Neuronal stem cell (in vitro differentiated cells): ENCODE results near the gene KLF17.
A peak's percentile ranks its signal among the peaks of the same experiment; 100 is the strongest.

ENCODE experiments used
- DNase-seq: peaks from one replicate; pipeline ENCODE4 v3.0.0-alpha.2; 2013; ENCODE audit warnings: low spot score
- H2AFZ ChIP-seq: one replicate; pipeline ENCODE4 v1.6.1; 2013; ENCODE audit warnings: mild to moderate bottlenecking, low read length, inconsistent platforms
- H2AK5ac ChIP-seq: 2 replicates; pipeline ENCODE4 v1.6.1; 2013; ENCODE audit warnings: low read depth, mild to moderate bottlenecking, inconsistent platforms, low read length, moderate library complexity, mixed read lengths
- H2BK120ac ChIP-seq: 2 replicates; pipeline ENCODE4 v1.6.1; 2013; ENCODE audit warnings: low read depth, mild to moderate bottlenecking, inconsistent platforms, low read length, moderate library complexity, mixed read lengths
- H2BK12ac ChIP-seq: one replicate; pipeline ENCODE4 v1.6.1; 2013; ENCODE audit warnings: low read length, inconsistent platforms
- H2BK15ac ChIP-seq: 2 replicates; pipeline ENCODE4 v1.6.1; 2013; ENCODE audit warnings: mild to moderate bottlenecking, low read length, inconsistent platforms, mixed read lengths
- H2BK5ac ChIP-seq: one replicate; pipeline ENCODE4 v1.6.1; 2013; ENCODE audit warnings: inconsistent platforms, mild to moderate bottlenecking, low read length, moderate library complexity
- H3K14ac ChIP-seq: one replicate; pipeline ENCODE4 v1.6.1; 2013; ENCODE audit warnings: low read length, inconsistent platforms
- H3K18ac ChIP-seq: 2 replicates; pipeline ENCODE4 v1.6.1; 2013; ENCODE audit warnings: low read length, inconsistent platforms
- H3K23ac ChIP-seq: 2 replicates; pipeline ENCODE4 v1.6.1; 2013; ENCODE audit warnings: low read depth, mild to moderate bottlenecking, mixed read lengths, low read length, inconsistent platforms; ENCODE audit not compliant: poor library complexity
- H3K27ac ChIP-seq: replicated peaks from 3 replicates; pipeline ENCODE4 v1.5.1; 2013; ENCODE audit warnings: low read length, inconsistent platforms
- H3K27me3 ChIP-seq, 3 experiments: 2 replicates each; pipeline ENCODE4 v1.6.1; 2013; ENCODE audit warnings: low read length in 3 of 3, mild to moderate bottlenecking in 2 of 3, inconsistent platforms in 1 of 3, low read depth in 1 of 3, mixed read lengths in 1 of 3, moderate library complexity in 1 of 3; ENCODE audit not compliant: control insufficient read depth in 3 of 3, insufficient read depth in 3 of 3
- H3K36me3 ChIP-seq, 2 donors: replicated peaks in 1 of 2; 2 replicates each; pipeline ENCODE4 v1.6.1; 2013; ENCODE audit warnings: low read length in 2 of 2; ENCODE audit not compliant: control insufficient read depth in 2 of 2, insufficient read depth in 2 of 2
- H3K4ac ChIP-seq: 2 replicates; pipeline ENCODE4 v1.6.1; 2013; ENCODE audit warnings: inconsistent platforms, mild to moderate bottlenecking, low read length, moderate library complexity
- H3K4me1 ChIP-seq, 2 donors: 1 replicate in 1 of 2; 2 replicates in 1 of 2; pipeline ENCODE4 v1.6.1; 2013; ENCODE audit warnings: low read length in 2 of 2, low read depth in 1 of 2; ENCODE audit not compliant: control insufficient read depth in 2 of 2, insufficient read depth in 1 of 2
- H3K4me2 ChIP-seq: one replicate; pipeline ENCODE4 v1.6.1; 2013; ENCODE audit warnings: mild to moderate bottlenecking, low read length, inconsistent platforms; ENCODE audit not compliant: insufficient read depth, poor library complexity, severe bottlenecking
- H3K4me3 ChIP-seq, 2 donors: 2 replicates each; pipeline ENCODE4 v1.5.1; 2013; ENCODE audit warnings: low read length in 2 of 2, mild to moderate bottlenecking in 2 of 2, inconsistent platforms in 1 of 2, moderate library complexity in 1 of 2
- H3K79me1 ChIP-seq: one replicate; pipeline ENCODE4 v1.6.1; 2013; ENCODE audit warnings: low read depth, mild to moderate bottlenecking, inconsistent platforms, low read length, moderate library complexity
- H3K9ac ChIP-seq: one replicate; pipeline ENCODE4 v1.6.1; 2013; ENCODE audit warnings: mild to moderate bottlenecking, low read depth, low read length, inconsistent platforms; ENCODE audit not compliant: poor library complexity
- H3K9me3 ChIP-seq, 2 donors: replicated peaks in 1 of 2; 2 replicates each; pipeline versions ENCODE3 to v1.6.1; 2013; ENCODE audit warnings: low read length in 2 of 2, mild to moderate bottlenecking in 2 of 2, inconsistent platforms in 1 of 2, low read depth in 1 of 2, mixed read lengths in 1 of 2, moderate library complexity in 1 of 2; ENCODE audit not compliant: control insufficient read depth in 2 of 2, insufficient read depth in 1 of 2
- H4K8ac ChIP-seq: one replicate; pipeline ENCODE4 v1.6.1; 2013; ENCODE audit warnings: low read depth, mild to moderate bottlenecking, inconsistent platforms, low read length, moderate library complexity
- H4K91ac ChIP-seq: one replicate; pipeline ENCODE4 v1.6.1; 2013; ENCODE audit warnings: low read length, low read depth, mild to moderate bottlenecking, inconsistent platforms; ENCODE audit not compliant: poor library complexity
- WGBS, 2 donors: extraction: QIAGEN DNeasy Blood & Tissue Kit; methylation state at CpG; one replicate each; pipeline ENCODE4 v1.1.7; 2013; ENCODE audit warnings: missing lambda C conversion rate in 2 of 2, mixed read lengths in 1 of 2; ENCODE audit not compliant: insufficient read length in 2 of 2, insufficient replicate concordance in 1 of 2; ENCODE audit errors: extremely low coverage in 2 of 2; 5-methylcytosine and 5-hydroxymethylcytosine counted together

The KLF17 gene

GRCh38 chr1:44157903-44158302 lies 39.3 kb downstream of the KLF17 start:
- Histone ChIP-seq H3K27ac (no peak overlapping the region), H3K4me2 (no peak overlapping the region), H3K27me3 (no peaks in the 10 kb centered on the region), H2AK5ac (no peak overlapping the region), H4K91ac (no peak overlapping the region), H4K8ac (no peak overlapping the region), H3K14ac (no peak overlapping the region), H3K18ac (no peak overlapping the region), H3K36me3 (no peaks in the 10 kb centered on the region), H3K79me1 (no peaks in the 10 kb centered on the region), H2BK120ac (no peak overlapping the region), H2AFZ (no peak overlapping the region), H3K4ac (no peak overlapping the region), H3K9ac (no peak overlapping the region), H2BK12ac (no peak overlapping the region), H3K4me3 (no peak overlapping the region), H3K23ac (no peak overlapping the region), H3K4me1 (no peaks in the 10 kb centered on the region), H2BK5ac (no peak overlapping the region), H3K9me3 (no peaks in the 10 kb centered on the region), H2BK15ac (no peak overlapping the region)
- no CpG with 5 or more reads among the region's 1 CpG for WGBS, 2 donors
- DNase-seq, result no peak

GRCh38 chr1:44158871-44159270 lies 40.2 kb downstream of the KLF17 start:
- H3K9me3 ChIP-seq, result no peaks in the 10 kb centered on the region
- H3K36me3 ChIP-seq, result no peaks in the 10 kb centered on the region
- no peak overlapping the region for H3K23ac ChIP-seq
- no peak overlapping the region for H3K9ac ChIP-seq
- no peak overlapping the region for H4K91ac ChIP-seq
- no peaks in the 10 kb centered on the region for H3K27me3 ChIP-seq
- H3K79me1 ChIP-seq, result no peaks in the 10 kb centered on the region
- no peak overlapping the region for H3K4me2 ChIP-seq
- DNase-seq, result no peak
- no peak overlapping the region for H2AK5ac ChIP-seq
- H2BK5ac ChIP-seq, result no peak overlapping the region
- no peak overlapping the region for H3K4ac ChIP-seq
- H3K18ac ChIP-seq, result no peak overlapping the region
- H2BK120ac ChIP-seq, result no peak overlapping the region
- H3K4me3 ChIP-seq, result no peak overlapping the region
- H2BK12ac ChIP-seq, result no peak overlapping the region
- no peaks in the 10 kb centered on the region for H3K4me1 ChIP-seq
- H4K8ac ChIP-seq, result no peak overlapping the region
- H2AFZ ChIP-seq, result no peak overlapping the region
- no peak overlapping the region for H2BK15ac ChIP-seq
- H3K27ac ChIP-seq, result no peak overlapping the region
- H3K14ac ChIP-seq, result no peak overlapping the region

GRCh38 chr1:44161546-44161945 lies 42.9 kb downstream of the KLF17 start:
- no peak overlapping the region for H4K91ac ChIP-seq
- H3K4me3 ChIP-seq, result no peak overlapping the region
- no peak overlapping the region for H3K18ac ChIP-seq
- H3K27ac ChIP-seq, result no peak overlapping the region
- no peak overlapping the region for H2BK15ac ChIP-seq
- no peak overlapping the region for H3K14ac ChIP-seq
- H2BK12ac ChIP-seq, result no peak overlapping the region
- H3K9me3 ChIP-seq, result no peaks in the 10 kb centered on the region
- no peak overlapping the region for H2BK5ac ChIP-seq
- no peak overlapping the region for H3K4ac ChIP-seq
- H2AFZ ChIP-seq, result no peak overlapping the region
- no peak overlapping the region for H3K4me2 ChIP-seq
- H3K9ac ChIP-seq, result no peak overlapping the region
- no peaks in the 10 kb centered on the region for H3K4me1 ChIP-seq
- no peak for DNase-seq
- no peaks in the 10 kb centered on the region for H3K27me3 ChIP-seq
- no peak overlapping the region for H2BK120ac ChIP-seq
- H3K79me1 ChIP-seq, result no peaks in the 10 kb centered on the region
- H2AK5ac ChIP-seq, result no peak overlapping the region
- H3K23ac ChIP-seq, result no peak overlapping the region
- no peak overlapping the region for H4K8ac ChIP-seq
- H3K36me3 ChIP-seq, result no peaks in the 10 kb centered on the region

GRCh38 chr1:44168520-44169098 lies 50.0 kb downstream of the KLF17 start:
- Histone ChIP-seq H4K91ac (no peak overlapping the region), H3K27ac (no peak overlapping the region), H2BK15ac (no peak overlapping the region), H3K18ac (peak overlapping the region; percentile 4), H2BK5ac (no peak overlapping the region), H3K4me2 (no peak overlapping the region), H3K9ac (no peak overlapping the region), H3K4ac (no peak overlapping the region), H3K14ac (no peak overlapping the region), H3K79me1 (no peaks in the 10 kb centered on the region), H3K23ac (no peak overlapping the region), H3K4me3 (peak overlapping the region in 1 of 2 donors; percentile 36), H4K8ac (no peak overlapping the region), H3K36me3 (no peaks in the 10 kb centered on the region), H2BK120ac (no peak overlapping the region), H3K9me3 (peaks cover 0 to 8% of the 10 kb centered on the region in 2 donors), H3K27me3 (no peaks in the 10 kb centered on the region), H2BK12ac (no peak overlapping the region), H3K4me1 (peaks cover 0 to 12% of the 10 kb centered on the region in 2 donors), H2AK5ac (no peak overlapping the region), H2AFZ (no peak overlapping the region)
- WGBS, 2 donors, result no CpG with 5 or more reads among the region's 5 CpGs
- DNase-seq, result no peak
